Measurements from ENCODE around the gene KIAA0513.

DNA sequence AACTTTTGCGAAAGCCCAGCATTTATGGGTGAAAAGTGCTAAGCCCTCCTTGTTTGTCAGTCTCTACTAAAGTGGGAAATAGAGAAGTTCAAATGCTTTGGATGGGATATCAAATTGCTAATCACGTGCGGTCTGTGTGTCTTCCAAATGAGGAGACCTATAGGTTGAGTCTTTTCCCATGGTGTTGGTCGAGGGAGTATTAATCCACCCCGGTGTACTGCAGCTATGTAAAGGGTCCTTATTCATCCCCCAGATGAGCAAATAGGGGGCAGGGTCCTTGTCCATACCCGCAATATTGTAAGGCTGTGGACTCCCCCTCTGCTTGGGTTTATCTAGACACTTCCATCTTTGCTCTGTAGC lies 14.6 kb downstream of the KIAA0513 start:
- TF ChIP-seq, protein P1, sequence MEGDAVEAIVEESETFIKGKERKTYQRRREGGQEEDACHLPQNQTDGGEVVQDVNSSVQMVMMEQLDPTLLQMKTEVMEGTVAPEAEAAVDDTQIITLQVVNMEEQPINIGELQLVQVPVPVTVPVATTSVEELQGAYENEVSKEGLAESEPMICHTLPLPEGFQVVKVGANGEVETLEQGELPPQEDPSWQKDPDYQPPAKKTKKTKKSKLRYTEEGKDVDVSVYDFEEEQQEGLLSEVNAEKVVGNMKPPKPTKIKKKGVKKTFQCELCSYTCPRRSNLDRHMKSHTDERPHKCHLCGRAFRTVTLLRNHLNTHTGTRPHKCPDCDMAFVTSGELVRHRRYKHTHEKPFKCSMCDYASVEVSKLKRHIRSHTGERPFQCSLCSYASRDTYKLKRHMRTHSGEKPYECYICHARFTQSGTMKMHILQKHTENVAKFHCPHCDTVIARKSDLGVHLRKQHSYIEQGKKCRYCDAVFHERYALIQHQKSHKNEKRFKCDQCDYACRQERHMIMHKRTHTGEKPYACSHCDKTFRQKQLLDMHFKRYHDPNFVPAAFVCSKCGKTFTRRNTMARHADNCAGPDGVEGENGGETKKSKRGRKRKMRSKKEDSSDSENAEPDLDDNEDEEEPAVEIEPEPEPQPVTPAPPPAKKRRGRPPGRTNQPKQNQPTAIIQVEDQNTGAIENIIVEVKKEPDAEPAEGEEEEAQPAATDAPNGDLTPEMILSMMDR (conservative IDR thresholded peaks at IDR 0.05 in 1 of 2, IDR thresholded peaks at IDR 0.05 in 1 of 2; ENCODE audit: extremely low read depth in 1 of 2, insufficient read depth in 1 of 2, low read depth in 1 of 2, low read length in 2 of 2), result no peak
- no peak for TF ChIP-seq EZH2 (IDR thresholded peaks at IDR 0.05; ENCODE audit: borderline replicate concordance, low read length)

Measured in mammary epithelial cell (primary cell).